NCI-H1105 (cell line): ENCODE results near the gene PDE4A.
"Not testable (repeated sequence)": the region's sequence is repeated elsewhere in the genome, so short reads cannot be mapped to it uniquely, and the experiment has no call there.

Experiments
- DNase-seq: peaks from one replicate; lab custom pipeline; 2025; lab: John Stamatoyannopoulos, UW

Gene PDE4A

GRCh38 chr19:10420444-10421239 is at the start of gene PDE4A:
TSS of gene PDE4A (plus strand) at chr19:10420538. CDS start at chr19:10420765, 227 bp downstream.
- DNase-seq, result no peak

GRCh38 chr19:10372690-10373089 is 47.6 kb upstream of the PDE4A start:
- DNase-seq, result no peak

- DNase-seq, result no peak
Measured at GRCh38 chr19:10374931-10375330, 45.4 kb upstream of the PDE4A start.

GRCh38 chr19:10377140-10377640 is 43.1 kb upstream of the PDE4A start:
- not testable (repeated sequence) for DNase-seq

GRCh38 chr19:10378124-10378523 is 42.2 kb upstream of the PDE4A start:
- DNase-seq, result no peak

GRCh38 chr19:10379880-10380312 is 40.4 kb upstream of the PDE4A start:
- DNase-seq, result no peak

GRCh38 chr19:10380313-10381102 is 39.8 kb upstream of the PDE4A start, which contains the start of gene TYK2:
TSS of gene TYK2 (minus strand) at chr19:10380572. CDS start at chr19:10378406, 2,166 bp downstream.
- peak; percentile 98 for DNase-seq

GRCh38 chr19:10383223-10383499 is 37.2 kb upstream of the PDE4A start:
- not testable (repeated sequence) for DNase-seq

- no peak for DNase-seq
Measured at GRCh38 chr19:10384580-10384979, 35.8 kb upstream of the PDE4A start.

GRCh38 chr19:10388957-10389356 is 31.4 kb upstream of the PDE4A start:
- peak; percentile 72 for DNase-seq

- DNase-seq, result no peak
Measured at GRCh38 chr19:10389863-10390262, 30.5 kb upstream of the PDE4A start.

- peak; percentile 67 for DNase-seq
Measured at GRCh38 chr19:10390652-10391286, 29.6 kb upstream of the PDE4A start.

GRCh38 chr19:10392120-10392519 is 28.2 kb upstream of the PDE4A start:
- DNase-seq, result no peak

- no peak for DNase-seq
Measured at GRCh38 chr19:10393137-10393536, 27.2 kb upstream of the PDE4A start.

- no peak for DNase-seq
Measured at GRCh38 chr19:10395003-10395402, 25.3 kb upstream of the PDE4A start.

GRCh38 chr19:10395436-10395835 is 24.9 kb upstream of the PDE4A start:
- DNase-seq, result no peak

GRCh38 chr19:10395917-10396316 is 24.4 kb upstream of the PDE4A start:
- DNase-seq, result no peak

- DNase-seq, result no peak
Measured at GRCh38 chr19:10398819-10399218, 21.5 kb upstream of the PDE4A start.

GRCh38 chr19:10399340-10399739 is 21.0 kb upstream of the PDE4A start:
- DNase-seq, result not testable (repeated sequence)

- no peak for DNase-seq
Measured at GRCh38 chr19:10399878-10400277, 20.5 kb upstream of the PDE4A start.

- no peak for DNase-seq
Measured at GRCh38 chr19:10402441-10403038, 17.8 kb upstream of the PDE4A start.
